G401.6 (cell line): ENCODE data around the gene SPA17.

Source experiments
- FAIRE-seq: peaks from 2 replicates; lab custom pipeline; 2012; peaks lifted over from hg19 to GRCh38; lab: Jason Lieb, UNC

SPA17 gene

GRCh38 chr11:124673333-124674167, at the start of gene SPA17, which contains the start of gene SIAE:
Gene SPA17 (plus strand): TSS chr11:124673904. CDS start chr11:124675265, 1,361 bp downstream.
Gene SIAE (minus strand): TSS chr11:124673739. CDS start chr11:124673708, 31 bp downstream.
- FAIRE-seq = peak; percentile 93

- FAIRE-seq = no peak
Measured at GRCh38 chr11:124625504-124626168, 48.1 kb upstream of the SPA17 start.

- no peak for FAIRE-seq
Measured at GRCh38 chr11:124627546-124627945, 46.2 kb upstream of the SPA17 start.

GRCh38 chr11:124629961-124630360, 43.7 kb upstream of the SPA17 start:
- no peak for FAIRE-seq

- peak; percentile 15 for FAIRE-seq
Measured at GRCh38 chr11:124633355-124633754, 40.3 kb upstream of the SPA17 start.

GRCh38 chr11:124635932-124636331, 37.8 kb upstream of the SPA17 start:
- FAIRE-seq = no peak

GRCh38 chr11:124638500-124638899, 35.2 kb upstream of the SPA17 start:
- FAIRE-seq = no peak

- no peak for FAIRE-seq
Measured at GRCh38 chr11:124639186-124639585, 34.5 kb upstream of the SPA17 start.

GRCh38 chr11:124640666-124641065, 33.0 kb upstream of the SPA17 start:
- FAIRE-seq = no peak

- no peak for FAIRE-seq
Measured at GRCh38 chr11:124642628-124643027, 31.1 kb upstream of the SPA17 start.

- FAIRE-seq = no peak
Measured at GRCh38 chr11:124643042-124643604, 30.6 kb upstream of the SPA17 start.

GRCh38 chr11:124643605-124644425, 29.9 kb upstream of the SPA17 start:
- no peak for FAIRE-seq

GRCh38 chr11:124644426-124645280, 29.1 kb upstream of the SPA17 start:
- FAIRE-seq = peak; percentile 85

GRCh38 chr11:124646148-124646547, 27.6 kb upstream of the SPA17 start:
- no peak for FAIRE-seq

GRCh38 chr11:124648610-124649009, 25.1 kb upstream of the SPA17 start:
- no peak for FAIRE-seq

GRCh38 chr11:124656774-124657630, 16.7 kb upstream of the SPA17 start:
- no peak for FAIRE-seq

- no peak for FAIRE-seq
Measured at GRCh38 chr11:124657904-124658303, 15.8 kb upstream of the SPA17 start.

- no peak for FAIRE-seq
Measured at GRCh38 chr11:124658501-124658900, 15.2 kb upstream of the SPA17 start.

- FAIRE-seq = no peak
Measured at GRCh38 chr11:124658986-124659385, 14.7 kb upstream of the SPA17 start.

- no peak for FAIRE-seq
Measured at GRCh38 chr11:124661553-124661952, 12.2 kb upstream of the SPA17 start.
